Measurements from ENCODE around the gene LMAN2L. TPM values are rescaled to one million over a fixed set of nuclear protein-coding genes. Genes with fewer than 3 reads are reported as not detected.
A peak's percentile ranks its signal among the peaks of the same experiment; 100 is the strongest.

The LMAN2L gene
- total RNA-seq, 1 experiment from 2014 or later = 52.5 TPM

GRCh38 chr2:96753661-96754282 lies 13.9 kb upstream of the LMAN2L start:
- H3K9me3 ChIP-seq (replicated peaks) = no peaks in the 10 kb centered on the region

GRCh38 chr2:96751800-96752199 lies 11.9 kb upstream of the LMAN2L start:
- H3K4me1 ChIP-seq (replicated peaks) = peaks cover 7% of the 10 kb centered on the region
- DNase-seq (ENCODE audit: low read depth in 1 of 2, low spot score in 2 of 2) = peak; percentile 56
- no peaks in the 10 kb centered on the region for H3K9me3 ChIP-seq (replicated peaks)
- H3K36me3 ChIP-seq = no peaks in the 10 kb centered on the region
- no peak overlapping the region for H3K4me3 ChIP-seq
- H3K27me3 ChIP-seq (replicated peaks) = no peaks in the 10 kb centered on the region
- no peak overlapping the region for H3K27ac ChIP-seq

More at GRCh38 chr2:96753661-96754282, 13.9 kb upstream of the LMAN2L start:
- Histone ChIP-seq H3K27ac (no peak overlapping the region), H3K4me3 (no peak overlapping the region), H3K36me3 (no peaks in the 10 kb centered on the region), H3K4me1 (replicated peaks) (peaks cover 7% of the 10 kb centered on the region), H3K27me3 (replicated peaks) (no peaks in the 10 kb centered on the region)
- DNase-seq (ENCODE audit: low read depth in 1 of 2, low spot score in 2 of 2) = no peak

- H3K4me3 ChIP-seq = no peak overlapping the region
- no peaks in the 10 kb centered on the region for H3K9me3 ChIP-seq (replicated peaks)
- no peaks in the 10 kb centered on the region for H3K27me3 ChIP-seq (replicated peaks)
- DNase-seq (ENCODE audit: low read depth in 1 of 2, low spot score in 2 of 2) = no peak
- H3K27ac ChIP-seq = no peak overlapping the region
- H3K4me1 ChIP-seq (replicated peaks) = peaks cover 7% of the 10 kb centered on the region
- no peaks in the 10 kb centered on the region for H3K36me3 ChIP-seq
These were observed 7.3 kb upstream of the LMAN2L start for GRCh38 chr2:96747061-96747617.

- Histone ChIP-seq H3K27me3 (replicated peaks) (no peaks in the 10 kb centered on the region), H3K4me3 (peak overlapping the region; percentile 63), H3K4me1 (replicated peaks) (peaks cover 6% of the 10 kb centered on the region), H3K9me3 (replicated peaks) (no peaks in the 10 kb centered on the region), H3K36me3 (peaks cover 34% of the 10 kb centered on the region), H3K27ac (peak overlapping the region; percentile 55)
- no peak for DNase-seq (ENCODE audit: low read depth in 1 of 2, low spot score in 2 of 2)
These were observed 710 bp downstream of the LMAN2L start for GRCh38 chr2:96739076-96739632.

GRCh38 chr2:96737831-96738230 lies 2.0 kb downstream of the LMAN2L start:
- Histone ChIP-seq H3K27me3 (replicated peaks) (no peaks in the 10 kb centered on the region), H3K9me3 (replicated peaks) (no peaks in the 10 kb centered on the region), H3K27ac (no peak overlapping the region), H3K36me3 (peaks cover 47% of the 10 kb centered on the region), H3K4me3 (no peak overlapping the region), H3K4me1 (replicated peaks) (peaks cover 6% of the 10 kb centered on the region)
- DNase-seq (ENCODE audit: low read depth in 1 of 2, low spot score in 2 of 2) = no peak

GRCh38 chr2:96737251-96737650 lies 2.6 kb downstream of the LMAN2L start:
- no peak overlapping the region for H3K27ac ChIP-seq
- H3K4me3 ChIP-seq = no peak overlapping the region

GRCh38 chr2:96734880-96735583 lies 4.8 kb downstream of the LMAN2L start:
- Histone ChIP-seq H3K9me3 (replicated peaks) (no peaks in the 10 kb centered on the region), H3K36me3 (peaks cover 70% of the 10 kb centered on the region), H3K27ac (no peak overlapping the region), H3K27me3 (replicated peaks) (no peaks in the 10 kb centered on the region), H3K4me3 (no peak overlapping the region), H3K4me1 (replicated peaks) (peaks cover 14% of the 10 kb centered on the region)
- DNase-seq (ENCODE audit: low read depth in 1 of 2, low spot score in 2 of 2) = no peak

More at GRCh38 chr2:96737251-96737650, 2.6 kb downstream of the LMAN2L start:
- DNase-seq (ENCODE audit: low read depth in 1 of 2, low spot score in 2 of 2) = no peak
- Histone ChIP-seq H3K27me3 (replicated peaks) (no peaks in the 10 kb centered on the region), H3K4me1 (replicated peaks) (peaks cover 6% of the 10 kb centered on the region), H3K36me3 (peaks cover 50% of the 10 kb centered on the region), H3K9me3 (replicated peaks) (no peaks in the 10 kb centered on the region)

- Histone ChIP-seq H3K27ac (no peak overlapping the region), H3K27me3 (replicated peaks) (no peaks in the 10 kb centered on the region), H3K36me3 (peaks cover 74% of the 10 kb centered on the region), H3K4me3 (no peak overlapping the region), H3K4me1 (replicated peaks) (peaks cover 11% of the 10 kb centered on the region), H3K9me3 (replicated peaks) (no peaks in the 10 kb centered on the region)
- no peak for DNase-seq (ENCODE audit: low read depth in 1 of 2, low spot score in 2 of 2)
These were observed 5.9 kb downstream of the LMAN2L start for GRCh38 chr2:96733931-96734330.

GRCh38 chr2:96730212-96730611 lies 9.7 kb downstream of the LMAN2L start:
- H3K27ac ChIP-seq = no peak overlapping the region
- DNase-seq (ENCODE audit: low read depth in 1 of 2, low spot score in 2 of 2) = peak; percentile 36 to 56
- H3K27me3 ChIP-seq (replicated peaks) = no peaks in the 10 kb centered on the region
- H3K36me3 ChIP-seq = peaks cover 77% of the 10 kb centered on the region
- no peaks in the 10 kb centered on the region for H3K9me3 ChIP-seq (replicated peaks)
- H3K4me3 ChIP-seq = no peak overlapping the region
- H3K4me1 ChIP-seq (replicated peaks) = peaks cover 9% of the 10 kb centered on the region

GRCh38 chr2:96729748-96730147 lies 10.1 kb downstream of the LMAN2L start:
- H3K4me3 ChIP-seq = no peak overlapping the region
- H3K9me3 ChIP-seq (replicated peaks) = no peaks in the 10 kb centered on the region
- no peaks in the 10 kb centered on the region for H3K27me3 ChIP-seq (replicated peaks)
- no peak overlapping the region for H3K27ac ChIP-seq
- no peak for DNase-seq (ENCODE audit: low read depth in 1 of 2, low spot score in 2 of 2)
- H3K36me3 ChIP-seq = peaks cover 73% of the 10 kb centered on the region
- peaks cover 9% of the 10 kb centered on the region for H3K4me1 ChIP-seq (replicated peaks)

- Histone ChIP-seq H3K9me3 (replicated peaks) (no peaks in the 10 kb centered on the region), H3K36me3 (peaks cover 56% of the 10 kb centered on the region), H3K4me3 (no peak overlapping the region), H3K4me1 (replicated peaks) (peaks cover 9% of the 10 kb centered on the region), H3K27ac (no peak overlapping the region), H3K27me3 (replicated peaks) (no peaks in the 10 kb centered on the region)
- no peak for DNase-seq (ENCODE audit: low read depth in 1 of 2, low spot score in 2 of 2)
These were observed 12.4 kb downstream of the LMAN2L start for GRCh38 chr2:96727431-96727830.

GRCh38 chr2:96726131-96726530 lies 13.7 kb downstream of the LMAN2L start:
- Histone ChIP-seq H3K4me1 (replicated peaks) (peaks cover 9% of the 10 kb centered on the region), H3K9me3 (replicated peaks) (no peaks in the 10 kb centered on the region), H3K36me3 (peaks cover 43% of the 10 kb centered on the region), H3K27me3 (replicated peaks) (no peaks in the 10 kb centered on the region), H3K27ac (no peak overlapping the region), H3K4me3 (no peak overlapping the region)
- no peak for DNase-seq (ENCODE audit: low read depth in 1 of 2, low spot score in 2 of 2)

- Histone ChIP-seq H3K27me3 (replicated peaks) (no peaks in the 10 kb centered on the region), H3K4me3 (no peak overlapping the region), H3K27ac (no peak overlapping the region), H3K36me3 (peaks cover 20% of the 10 kb centered on the region), H3K9me3 (replicated peaks) (no peaks in the 10 kb centered on the region), H3K4me1 (replicated peaks) (no peaks in the 10 kb centered on the region)
- DNase-seq (ENCODE audit: low read depth in 1 of 2, low spot score in 2 of 2) = no peak
These were observed 23.5 kb downstream of the LMAN2L start for GRCh38 chr2:96716388-96716787.

GRCh38 chr2:96715658-96716057 lies 24.2 kb downstream of the LMAN2L start:
- DNase-seq (ENCODE audit: low read depth in 1 of 2, low spot score in 2 of 2) = no peak
- H3K4me3 ChIP-seq = no peak overlapping the region
- no peaks in the 10 kb centered on the region for H3K9me3 ChIP-seq (replicated peaks)
- H3K27ac ChIP-seq = no peak overlapping the region
- H3K4me1 ChIP-seq (replicated peaks) = no peaks in the 10 kb centered on the region
- no peaks in the 10 kb centered on the region for H3K27me3 ChIP-seq (replicated peaks)
- peaks cover 28% of the 10 kb centered on the region for H3K36me3 ChIP-seq

Data from SJSA1 (cell line).